Uterus (tissue), 2 donors: Measurements from ENCODE around the gene SSBP3.

Experiments used
- CTCF ChIP-seq, 4 experiments: fragments of 200-600 bp in 2 of 4; fragments of 450-650 bp in 2 of 4; sonication (generic) in 2 of 4; IDR thresholded peaks; one replicate each; pipeline ENCODE4 v1.5.1; 2016 to 2019; ENCODE audit warnings: antibody characterized with exemption in 4 of 4, mild to moderate bottlenecking in 2 of 4, moderate library complexity in 1 of 4
- POLR2A ChIP-seq, 2 donors: fragments of 450-650 bp; IDR thresholded peaks; one replicate each; pipeline ENCODE4 v1.6.1; 2016; ENCODE audit warnings: antibody characterized with exemption in 2 of 2, mild to moderate bottlenecking in 1 of 2, moderate library complexity in 1 of 2

GRCh38 chr1:54256522-54257345, 149.5 kb downstream of the SSBP3 start:
- TF ChIP-seq POLR2A (IDR thresholded peaks at IDR 0.05) (no peak), CTCF (IDR thresholded peaks at IDR 0.05) (no peak)
